GM18499 (cell line): Measurements from ENCODE around the gene PLA2G4F.

Experiments
- ATAC-seq: cut with Tn5 transposase; IDR thresholded peaks from one replicate; pipeline ENCODE4 v1.9.1; 2021; ENCODE audit warnings: moderate number of reproducible peaks; ENCODE audit not compliant: insufficient read depth, unreplicated experiment

The PLA2G4F gene

GRCh38 chr15:42165106-42165505 lies 8.7 kb upstream of the PLA2G4F start:
- ATAC-seq = no peak

- ATAC-seq = no peak
These were observed 7.6 kb upstream of the PLA2G4F start for GRCh38 chr15:42163947-42164550.

- ATAC-seq = no peak
These were observed 6.9 kb upstream of the PLA2G4F start for GRCh38 chr15:42163291-42163690.

- no peak for ATAC-seq
These were observed 3.7 kb upstream of the PLA2G4F start for GRCh38 chr15:42160136-42160535.

- ATAC-seq = no peak
These were observed 3.1 kb upstream of the PLA2G4F start for GRCh38 chr15:42159381-42160015.

GRCh38 chr15:42158941-42159340 lies 2.5 kb upstream of the PLA2G4F start:
- no peak for ATAC-seq

- ATAC-seq = no peak
These were observed 1.7 kb upstream of the PLA2G4F start for GRCh38 chr15:42157981-42158765.

GRCh38 chr15:42157381-42157780 lies 945 bp upstream of the PLA2G4F start:
- ATAC-seq = no peak

GRCh38 chr15:42155546-42156242 lies 742 bp downstream of the PLA2G4F start:
- no peak for ATAC-seq

- no peak for ATAC-seq
These were observed 1.5 kb downstream of the PLA2G4F start for GRCh38 chr15:42154956-42155355.

- no peak for ATAC-seq
These were observed 2.1 kb downstream of the PLA2G4F start for GRCh38 chr15:42154212-42154941.

- ATAC-seq = no peak
These were observed 2.6 kb downstream of the PLA2G4F start for GRCh38 chr15:42153874-42154211.

GRCh38 chr15:42152921-42153698 lies 3.3 kb downstream of the PLA2G4F start:
- ATAC-seq = no peak

- no peak for ATAC-seq
These were observed 4.1 kb downstream of the PLA2G4F start for GRCh38 chr15:42152196-42152920.

GRCh38 chr15:42151736-42152135 lies 4.7 kb downstream of the PLA2G4F start:
- no peak for ATAC-seq

GRCh38 chr15:42151141-42151561 lies 5.3 kb downstream of the PLA2G4F start:
- no peak for ATAC-seq

- ATAC-seq = no peak
These were observed 6.0 kb downstream of the PLA2G4F start for GRCh38 chr15:42150219-42150970.

- ATAC-seq = no peak
These were observed 6.8 kb downstream of the PLA2G4F start for GRCh38 chr15:42149493-42150218.
